ENCODE data around the gene SLC29A2. TPM values are rescaled to one million over a fixed set of nuclear protein-coding genes. Genes with fewer than 3 reads are reported as not detected.

Gene SLC29A2
- total and polyA plus RNA-seq, 2 of the 8 experiments (the other 6 are each of a cell fraction or from before 2014, with no cell fraction given), result 29.3 to 31.6 TPM

- POLR2A ChIA-PET (ENCODE audit: partially characterized antibody), result interaction anchor here (0.9 to 8.5 kb wide), 7 partner anchors 8 to 43 kb away, joined by 3 to 61 read pairs (median 8); partner anchors contain the start of genes B4GAT1, BRMS1, CD248 and YIF1A
- Histone ChIP-seq H3K14ac (ENCODE audit: insufficient read length) (no peak overlapping the region), H3K79me2 (ENCODE audit: control insufficient read depth in 1 of 2, insufficient read depth in 2 of 2, low read length in 2 of 2) (no peaks in the 10 kb centered on the region), H2BK5ac (ENCODE audit: low read depth, low read length) (no peak overlapping the region), H3K23ac (ENCODE audit: insufficient read length) (no peak overlapping the region), H3K36me3 (ENCODE audit: control insufficient read depth in 2 of 4, insufficient read depth in 4 of 4, low read length in 3 of 4) (no peaks in the 10 kb centered on the region; a peak in 1 of 8 replicates), H2BK12ac (ENCODE audit: low read depth, low read length) (no peak overlapping the region), H2BK15ac (ENCODE audit: low read length) (no peak overlapping the region), H2BK120ac (replicated peaks; ENCODE audit: low read depth, low read length) (no peak overlapping the region), H4K5ac (ENCODE audit: insufficient read length, low read depth, low read length) (no peak overlapping the region), H3K9ac (replicated peaks in 1 of 4; ENCODE audit: extremely low read depth in 1 of 4, low read depth in 3 of 4, low read length in 3 of 4) (no peak overlapping the region), H3K79me1 (ENCODE audit: low read depth, low read length) (no peaks in the 10 kb centered on the region), H3K27ac (ENCODE audit: low read depth, low read length) (no peak overlapping the region), H3K18ac (ENCODE audit: extremely low read depth, low read length) (no peak overlapping the region), H4K20me1 (replicated peaks in 1 of 2; ENCODE audit: control insufficient read depth in 1 of 2, insufficient read depth in 2 of 2, low read length in 2 of 2) (no peaks in the 10 kb centered on the region), H4K8ac (ENCODE audit: extremely low read depth, insufficient read depth, low read length) (no peak overlapping the region; the same call in 1 of the 2 replicates), H4K91ac (replicated peaks; ENCODE audit: insufficient read length, low read length) (no peak overlapping the region), H3K4ac (replicated peaks; ENCODE audit: insufficient read length, low read depth, low read length) (no peak overlapping the region), H3K23me2 (ENCODE audit: low read depth, low read length) (no peaks in the 10 kb centered on the region; the same call in 1 of the 2 replicates), H3K56ac (replicated peaks; ENCODE audit: insufficient read length, low read depth, low read length) (no peak overlapping the region), H3K9me3 (ENCODE audit: insufficient read depth in 2 of 2, low read depth in 1 of 2, low read length in 1 of 2) (no peaks in the 10 kb centered on the region), H2AFZ (ENCODE audit: low read length) (no peak overlapping the region), H2BK20ac (ENCODE audit: low read length) (no peak overlapping the region), H3K27me3 (replicated peaks in 1 of 4; ENCODE audit: control insufficient read depth in 3 of 4, extremely low read depth in 1 of 4, insufficient read depth in 3 of 4, low read length in 3 of 4) (no peaks in the 10 kb centered on the region; a peak in 2 of 7 replicates), H3K4me3 (ENCODE audit: extremely low read depth in 1 of 4, insufficient read depth in 2 of 4, low read depth in 3 of 4, low read length in 4 of 4) (no peak overlapping the region), H2AK5ac (ENCODE audit: low read depth, low read length) (no peak overlapping the region), H3K4me1 (replicated peaks in 1 of 4; ENCODE audit: control insufficient read depth in 3 of 4, insufficient read depth in 4 of 4, low read length in 3 of 4) (peaks cover 5 to 26% (median 16%) of the 10 kb centered on the region in 4 experiments), H3K4me2 (ENCODE audit: insufficient read depth in 1 of 2, low read depth in 2 of 2, low read length in 2 of 2) (no peak overlapping the region)
- FAIRE-seq, result no peak
- DNase-seq (ENCODE audit: low read depth in 1 of 2, low spot score in 2 of 2), result no peak
- WGBS, 2 experiments (ENCODE audit: extremely low coverage in 1 of 2, insufficient coverage in 1 of 2, insufficient read length in 1 of 2, insufficient replicate concordance in 2 of 2, low coverage in 1 of 2, low lambda C conversion rate in 2 of 2, missing lambda C conversion rate in 1 of 2), result 88% methylated on average over 13 of the region's 19 CpGs; no CpG with 5 or more reads in 1 of the 2 experiments
- CTCF ChIA-PET (ENCODE audit: partially characterized antibody), result interaction anchor here (0.6 to 8.7 kb wide), 8 partner anchors 11 to 57 kb away, joined by 3 to 242 read pairs (median 10); partner anchors contain the start of genes BRMS1 and CD248
- TF ChIP-seq RXRA (IDR thresholded peaks at IDR 0.05; ENCODE audit: insufficient read depth, low read depth, low read length), result no peak
- TF ChIP-seq ZNF274 (IDR thresholded peaks at IDR 0.05; ENCODE audit: borderline replicate concordance, extremely low read depth, low read length), result no peak
- TF ChIP-seq SP2 (IDR thresholded peaks at IDR 0.05; ENCODE audit: low read length), result no peak
- no peak for TF ChIP-seq USF2 (IDR thresholded peaks at IDR 0.05; ENCODE audit: low read length)
- no peak for TF ChIP-seq POLR2AphosphoS5 (IDR thresholded peaks at IDR 0.05; ENCODE audit: low read depth, low read length)
- no peak for TF ChIP-seq ATF2 (IDR thresholded peaks at IDR 0.05; ENCODE audit: low read length)
Measured at GRCh38 chr11:66333220-66333877, 38.2 kb downstream of the SLC29A2 start.
